Pancreas (tissue), 10 donors: ENCODE results near the gene IRAK1BP1. TPM values are rescaled to one million over a fixed set of nuclear protein-coding genes. Genes with fewer than 3 reads are reported as not detected.
"Not testable (repeated sequence)": the region's sequence is repeated elsewhere in the genome, so short reads cannot be mapped to it uniquely, and the experiment has no call there.

Experiments
- ATAC-seq, 4 donors: fragments of 200-7000 bp; cut with Tn5 transposase; one replicate each; pipeline versions ENCODE4 v1.8.0 to v1.9.1; 2020; ENCODE audit warnings: mild to moderate bottlenecking in 4 of 4, moderate library complexity in 4 of 4
- DNase-seq, 6 donors: peaks; one replicate each; pipeline ENCODE4 v3.0.0-alpha.2; 2020
- FAIRE-seq: peaks from 2 replicates; lab custom pipeline; 2012; peaks lifted over from hg19 to GRCh38; lab: Jason Lieb, UNC
- H3K27ac ChIP-seq, 4 donors: fragments of 200-600 bp; sonication (generic); 1 replicate in 3 of 4; 2 replicates in 1 of 4; pipeline versions ENCODE4 v1.5.0 to v1.8.0; 2020
- H3K27me3 ChIP-seq, 4 donors: fragments of 200-600 bp; one replicate each; pipeline ENCODE4 v1.8.0; 2021
- H3K36me3 ChIP-seq, 3 donors: fragments of 200-600 bp; sonication (generic) in 1 of 3; one replicate each; pipeline versions ENCODE4 v1.5.0 to v1.8.0; 2020 to 2021
- H3K4me1 ChIP-seq, 3 donors: fragments of 200-600 bp; one replicate each; pipeline ENCODE4 v1.8.0; 2021
- H3K4me3 ChIP-seq, 4 donors: fragments of 200-600 bp; sonication (generic) in 2 of 4; one replicate each; pipeline versions ENCODE4 v1.5.0 to v1.8.0; 2020 to 2021
- H3K9me3 ChIP-seq, 4 donors: fragments of 200-600 bp; one replicate each; pipeline ENCODE4 v1.8.0; 2021
- WGBS, 2 donors: extraction: QIAGEN DNeasy Blood & Tissue Kit; methylation state at CpG; one replicate each; pipeline ENCODE4 v1.1.7; 2013; 5-methylcytosine and 5-hydroxymethylcytosine counted together
- intact Hi-C, 3 donors: fragments of 100-400 bp; cut with DNase I; formaldehyde crosslinking; loops; one replicate each; pipeline versions ENCODE4 v1.11.1 to v1.14.2; 2022
- polyA plus RNA-seq, 2 donors: library from polyadenylated mRNA; stranded (reverse); fragments of 200-250 nt; gene quantifications; one replicate each; pipeline ENCODE4 v1.2.3, GENCODE V29; 2013
- total RNA-seq, 6 donors: library from RNA; stranded (reverse); fragmentation: NEBNext Ultra II Directional in 4 of 6; extraction: Animal tissue kit (Norgen Biotek cat#: 25700) in 4 of 6; gene quantifications; one replicate each; pipeline versions ENCODE4 v1.2.1 to v1.2.4, GENCODE V29; 2021 to 2023
- TF ChIP-seq, protein P1 (sequence below), 4 donors: fragments of 200-600 bp; sonication (generic) in 3 of 4; IDR thresholded peaks; one replicate each; pipeline versions ENCODE4 v1.5.0 to v1.8.0; 2021; ENCODE audit warnings: antibody characterized with exemption in 4 of 4
- donor health status: healthy with polysubstance abuse.
- donor health status: DM: no; HTN: no; CAD: no; lungs with moderate emphysema.
- donor health status: DM: no; HTN: no; CAD: no.
- donor health status: control.
- donor health status: control.
- donor health status: Bipolar disorder and iron deficiency.
- donor health status: DM: yes; HTN: yes; CAD: no.
- donor health status: DM: no; HTN: no; CAD: no.
- donor health status: DM: no; HTN: no; CAD: no.
- donor health status: DM: yes; HTN: yes; CAD: no.

Gene IRAK1BP1
- total and polyA plus RNA-seq, 8 donors = 2.4 to 5.6 (median 3.4) TPM

- FAIRE-seq (no peak), DNase-seq (no peak), ATAC-seq (no peak)
- intact Hi-C loops = no loop called here
- no peaks in the 10 kb centered on the region for H3K27me3 ChIP-seq
- no peak overlapping the region for H3K4me3 ChIP-seq
- H3K4me1 ChIP-seq = no peaks in the 10 kb centered on the region
- no peaks in the 10 kb centered on the region for H3K36me3 ChIP-seq
- 87 to 93% methylated on average over 3 of the region's 3 CpGs for WGBS, 2 donors
- H3K27ac ChIP-seq = no peak overlapping the region
- TF ChIP-seq, protein P1, sequence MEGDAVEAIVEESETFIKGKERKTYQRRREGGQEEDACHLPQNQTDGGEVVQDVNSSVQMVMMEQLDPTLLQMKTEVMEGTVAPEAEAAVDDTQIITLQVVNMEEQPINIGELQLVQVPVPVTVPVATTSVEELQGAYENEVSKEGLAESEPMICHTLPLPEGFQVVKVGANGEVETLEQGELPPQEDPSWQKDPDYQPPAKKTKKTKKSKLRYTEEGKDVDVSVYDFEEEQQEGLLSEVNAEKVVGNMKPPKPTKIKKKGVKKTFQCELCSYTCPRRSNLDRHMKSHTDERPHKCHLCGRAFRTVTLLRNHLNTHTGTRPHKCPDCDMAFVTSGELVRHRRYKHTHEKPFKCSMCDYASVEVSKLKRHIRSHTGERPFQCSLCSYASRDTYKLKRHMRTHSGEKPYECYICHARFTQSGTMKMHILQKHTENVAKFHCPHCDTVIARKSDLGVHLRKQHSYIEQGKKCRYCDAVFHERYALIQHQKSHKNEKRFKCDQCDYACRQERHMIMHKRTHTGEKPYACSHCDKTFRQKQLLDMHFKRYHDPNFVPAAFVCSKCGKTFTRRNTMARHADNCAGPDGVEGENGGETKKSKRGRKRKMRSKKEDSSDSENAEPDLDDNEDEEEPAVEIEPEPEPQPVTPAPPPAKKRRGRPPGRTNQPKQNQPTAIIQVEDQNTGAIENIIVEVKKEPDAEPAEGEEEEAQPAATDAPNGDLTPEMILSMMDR (IDR thresholded peaks at IDR 0.05) = no peak
- H3K9me3 ChIP-seq = no peaks in the 10 kb centered on the region
Observed at GRCh38 chr6:78916411-78916810, 49.1 kb downstream of the IRAK1BP1 start.

DNA sequence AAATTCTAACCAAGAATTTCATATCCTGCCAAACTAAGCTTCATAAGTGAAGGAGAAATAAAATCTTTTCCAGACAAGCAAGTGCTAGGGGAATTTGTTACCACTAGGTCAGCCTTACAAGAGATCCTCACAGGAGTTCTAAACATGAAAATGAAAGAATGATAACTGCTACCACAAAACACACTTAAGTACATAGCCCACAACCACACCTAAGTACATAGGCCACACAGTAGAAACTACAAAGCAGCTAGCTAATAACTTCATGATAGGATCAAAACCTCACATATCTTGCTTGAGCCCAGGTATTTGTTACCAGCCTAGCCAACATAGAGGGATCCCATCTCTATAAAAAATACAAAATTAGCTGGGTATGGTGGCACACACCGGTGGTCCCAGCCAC is 50.4 kb downstream of the IRAK1BP1 start:
- ATAC-seq (no peak), FAIRE-seq (no peak), DNase-seq (no peak)
- Histone ChIP-seq H3K36me3 (no peaks in the 10 kb centered on the region), H3K4me1 (no peaks in the 10 kb centered on the region), H3K4me3 (no peak overlapping the region), H3K9me3 (no peaks in the 10 kb centered on the region), H3K27ac (no peak overlapping the region), H3K27me3 (no peaks in the 10 kb centered on the region)
- WGBS, 2 donors = 88 to 96% methylated on average over 1 of the region's 1 CpG
- TF ChIP-seq, protein P1 (IDR thresholded peaks at IDR 0.05) = no peak
- intact Hi-C loops = no loop called here

GRCh38 chr6:78921168-78921567 is 53.8 kb downstream of the IRAK1BP1 start:
- H3K4me3 ChIP-seq, H3K27me3 ChIP-seq, intact Hi-C loops, H3K9me3 ChIP-seq, H3K36me3 ChIP-seq, ATAC-seq, DNase-seq, FAIRE-seq, H3K4me1 ChIP-seq, H3K27ac ChIP-seq: not testable (repeated sequence)
- WGBS, 2 donors = 81 to 90% methylated on average over 10 of the region's 10 CpGs

GRCh38 chr6:78925317-78925716 is 58.0 kb downstream of the IRAK1BP1 start:
- intact Hi-C loops = no loop called here
- H3K36me3 ChIP-seq = no peaks in the 10 kb centered on the region
- TF ChIP-seq, protein P1 (IDR thresholded peaks at IDR 0.05) = no peak
- no peaks in the 10 kb centered on the region for H3K4me1 ChIP-seq
- DNase-seq (no peak), ATAC-seq (no peak), FAIRE-seq (no peak)
- no peaks in the 10 kb centered on the region for H3K27me3 ChIP-seq
- no peak overlapping the region for H3K4me3 ChIP-seq
- no peaks in the 10 kb centered on the region for H3K9me3 ChIP-seq
- H3K27ac ChIP-seq = no peak overlapping the region
- 83 to 84% methylated on average over 3 of the region's 3 CpGs for WGBS, 2 donors

DNA sequence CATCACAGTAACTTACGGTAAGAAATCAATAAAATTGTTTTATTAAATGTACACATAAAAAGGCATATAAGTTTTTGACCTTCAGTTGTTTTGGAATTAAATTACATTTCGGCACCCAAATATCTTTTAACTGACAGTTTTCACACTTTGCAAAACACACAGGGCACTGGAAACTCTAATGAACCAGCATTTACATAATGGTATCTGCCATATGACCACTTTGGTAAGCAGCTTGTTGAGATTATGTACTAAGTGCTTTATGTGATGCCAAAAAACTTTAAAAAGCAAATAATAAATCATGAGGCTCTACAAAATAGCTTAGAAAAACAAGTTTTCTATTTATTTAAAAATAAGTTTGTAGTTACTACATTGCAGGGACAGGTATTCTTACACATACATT is 68.2 kb downstream of the IRAK1BP1 start:
- TF ChIP-seq, protein P1 (IDR thresholded peaks at IDR 0.05) = no peak
- Histone ChIP-seq H3K27me3 (no peaks in the 10 kb centered on the region), H3K36me3 (peaks cover 0 to 15% (median 0%) of the 10 kb centered on the region in 3 donors), H3K4me3 (no peak overlapping the region), H3K4me1 (no peaks in the 10 kb centered on the region), H3K9me3 (no peaks in the 10 kb centered on the region), H3K27ac (no peak overlapping the region)
- FAIRE-seq (no peak), ATAC-seq (no peak), DNase-seq (no peak)
- intact Hi-C loops = no loop called here
- 90 to 95% methylated on average over 2 of the region's 2 CpGs for WGBS, 2 donors
